KMS-11 (cell line): ENCODE results near the gene HRCT1.
A peak's percentile ranks its signal among the peaks of the same experiment; 100 is the strongest.

Source experiments
- H2AFZ ChIP-seq: fragments of 200-600 bp; sonication (generic); 2 replicates; pipeline ENCODE4 v1.6.1; 2016; ENCODE audit warnings: antibody characterized with exemption, mixed run types, low read depth
- H3K27ac ChIP-seq: fragments of 200-600 bp; sonication (generic); 2 replicates; pipeline ENCODE4 v1.6.1; 2016; ENCODE audit warnings: mild to moderate bottlenecking, mixed run types
- H3K27me3 ChIP-seq: fragments of 200-600 bp; sonication (generic); 2 replicates; pipeline ENCODE4 v1.6.1; 2017; ENCODE audit warnings: mild to moderate bottlenecking, low read depth, mixed run types, moderate library complexity; ENCODE audit not compliant: insufficient read depth
- H3K36me3 ChIP-seq: fragments of 200-600 bp; sonication (generic); 2 replicates; pipeline ENCODE4 v1.6.1; 2017; ENCODE audit warnings: mild to moderate bottlenecking, mixed run types; ENCODE audit not compliant: insufficient read depth
- H3K4me1 ChIP-seq: fragments of 200-600 bp; sonication (generic); 2 replicates; pipeline ENCODE4 v1.6.1; 2016; ENCODE audit warnings: mild to moderate bottlenecking, low read depth, mixed run types; ENCODE audit not compliant: poor library complexity, severe bottlenecking
- H3K4me2 ChIP-seq: fragments of 200-600 bp; sonication (generic); 2 replicates; pipeline ENCODE4 v1.7.0; 2016; ENCODE audit warnings: mild to moderate bottlenecking, mixed run types
- H3K4me3 ChIP-seq: fragments of 200-600 bp; sonication (generic); IDR thresholded peaks from 2 replicates; pipeline ENCODE4 v1.6.1; 2017; ENCODE audit warnings: low read depth, low read length, mixed read lengths; ENCODE audit not compliant: insufficient read depth
- H3K79me2 ChIP-seq: fragments of 200-600 bp; sonication (generic); 2 replicates; pipeline ENCODE4 v1.6.1; 2016; ENCODE audit warnings: low read depth, mixed run types; ENCODE audit not compliant: insufficient read depth
- H3K9ac ChIP-seq: fragments of 200-600 bp; sonication (generic); 2 replicates; pipeline ENCODE4 v1.6.1; 2016; ENCODE audit warnings: mild to moderate bottlenecking, mixed run types
- H4K20me1 ChIP-seq: fragments of 200-600 bp; sonication (generic); 2 replicates; pipeline ENCODE4 v1.6.1; 2016; ENCODE audit warnings: mild to moderate bottlenecking, mixed run types; ENCODE audit not compliant: insufficient read depth
- CTCF ChIP-seq: fragments of 200-600 bp; sonication (generic); conservative IDR thresholded peaks from 2 replicates; pipeline ENCODE4 v1.6.1; 2017; ENCODE audit warnings: low read depth, mild to moderate bottlenecking, antibody characterized with exemption, low read length, moderate library complexity, mixed read lengths

Gene HRCT1

GRCh38 chr9:35944841-35945240, 38.8 kb downstream of the HRCT1 start:
- Histone ChIP-seq H4K20me1 (no peaks in the 10 kb centered on the region), H3K4me2 (no peak overlapping the region), H3K9ac (no peak overlapping the region), H3K27me3 (no peaks in the 10 kb centered on the region), H3K27ac (no peak overlapping the region), H3K36me3 (no peaks in the 10 kb centered on the region), H3K4me3 (no peak overlapping the region), H3K4me1 (peaks cover 12% of the 10 kb centered on the region), H2AFZ (peak overlapping the region; percentile 79), H3K79me2 (no peaks in the 10 kb centered on the region)
- TF ChIP-seq CTCF, result no peak

GRCh38 chr9:35945341-35946018, 39.5 kb downstream of the HRCT1 start:
- peak; percentile 88 for TF ChIP-seq CTCF
- Histone ChIP-seq H3K9ac (no peak overlapping the region; the same call in 1 of the 2 replicates), H3K4me1 (peaks cover 12% of the 10 kb centered on the region), H4K20me1 (no peaks in the 10 kb centered on the region), H3K27ac (no peak overlapping the region), H3K4me2 (peak overlapping the region; percentile 31), H3K27me3 (no peaks in the 10 kb centered on the region), H3K79me2 (no peaks in the 10 kb centered on the region), H2AFZ (peak overlapping the region; percentile 79), H3K4me3 (no peak overlapping the region), H3K36me3 (no peaks in the 10 kb centered on the region)

- no peak overlapping the region for H2AFZ ChIP-seq
- no peaks in the 10 kb centered on the region for H4K20me1 ChIP-seq
- no peak overlapping the region for H3K9ac ChIP-seq
- peaks cover 12% of the 10 kb centered on the region for H3K4me1 ChIP-seq
- H3K27ac ChIP-seq, result no peak overlapping the region
- H3K36me3 ChIP-seq, result no peaks in the 10 kb centered on the region
- H3K4me2 ChIP-seq, result no peak overlapping the region
- H3K4me3 ChIP-seq, result no peak overlapping the region
- TF ChIP-seq CTCF, result no peak
- no peaks in the 10 kb centered on the region for H3K79me2 ChIP-seq
- no peaks in the 10 kb centered on the region for H3K27me3 ChIP-seq
These were observed 42.4 kb downstream of the HRCT1 start for GRCh38 chr9:35948451-35948850.

DNA sequence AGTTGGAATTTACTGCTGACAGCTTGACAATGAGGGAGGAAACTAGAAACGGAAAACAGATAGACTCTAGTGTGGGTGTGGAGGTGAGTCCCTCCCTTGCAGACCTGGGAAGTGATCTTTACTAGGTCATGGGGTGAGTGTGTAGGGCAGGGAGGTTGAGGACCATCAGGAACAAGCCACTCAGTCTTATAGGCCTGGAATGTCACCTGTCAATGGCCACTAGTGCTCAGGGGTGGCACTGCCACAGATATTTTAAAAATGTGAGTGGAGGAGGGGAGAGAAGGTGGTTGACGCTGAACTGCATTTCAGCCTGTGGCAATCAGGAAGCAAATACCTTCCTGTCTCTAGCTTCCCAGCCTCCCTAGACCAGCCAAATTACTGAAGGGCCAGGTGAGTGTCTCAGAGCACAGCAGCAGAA, 42.9 kb downstream of the HRCT1 start:
- H3K4me2 ChIP-seq, result no peak overlapping the region

More for the DNA sequence above, 42.9 kb downstream of the HRCT1 start:
- H3K4me1 ChIP-seq, result peaks cover 12% of the 10 kb centered on the region
- no peak overlapping the region for H2AFZ ChIP-seq
- H3K4me3 ChIP-seq, result no peak overlapping the region
- H3K27me3 ChIP-seq, result no peaks in the 10 kb centered on the region
- TF ChIP-seq CTCF, result no peak
- H3K27ac ChIP-seq, result no peak overlapping the region
- no peak overlapping the region for H3K9ac ChIP-seq
- H4K20me1 ChIP-seq, result no peaks in the 10 kb centered on the region
- H3K79me2 ChIP-seq, result no peaks in the 10 kb centered on the region
- no peaks in the 10 kb centered on the region for H3K36me3 ChIP-seq
